Measurements from ENCODE around the gene NAA35. TPM values are rescaled to one million over a fixed set of nuclear protein-coding genes. Genes with fewer than 3 reads are reported as not detected.

Gene NAA35
- polyA plus RNA-seq, 2 of the 4 experiments (the other 2 are of a cell fraction) = 24.9 to 42.4 TPM

DNA sequence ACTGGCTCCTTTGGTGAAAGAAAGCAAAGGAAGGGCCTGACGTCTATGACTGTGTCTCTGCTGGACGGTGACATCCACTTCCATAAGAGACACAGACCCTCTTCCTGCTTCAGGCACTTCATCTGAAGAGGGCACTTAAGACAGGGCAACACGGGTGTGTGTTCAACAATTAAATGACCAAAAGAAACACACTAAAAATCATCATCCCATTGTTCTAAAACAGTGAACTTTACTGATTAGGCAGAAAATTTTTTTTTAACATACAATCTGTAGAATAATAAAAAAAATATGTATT lies 99.9 kb downstream of the NAA35 start:
- no peak for ATAC-seq

DNA sequence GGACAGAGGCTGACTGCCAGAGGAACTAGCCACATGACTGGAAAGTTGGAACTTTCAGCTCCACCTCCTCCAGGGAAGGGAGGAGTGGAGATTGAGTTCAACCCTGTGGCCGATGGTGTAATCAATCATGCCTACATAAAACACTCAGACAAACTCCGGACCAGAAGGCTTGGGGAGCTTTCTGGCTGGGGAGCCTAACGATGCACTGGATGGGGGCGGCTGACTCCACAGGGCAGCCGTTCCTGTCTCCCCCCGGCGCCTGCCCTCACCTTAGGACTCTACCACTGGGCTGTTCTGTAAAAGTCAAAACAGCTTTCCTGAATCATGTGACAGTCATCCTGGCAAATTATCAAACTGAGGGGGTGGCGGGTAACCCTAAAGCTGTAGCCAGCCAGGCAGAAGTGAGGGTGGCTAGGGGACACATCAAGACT lies 100.4 kb downstream of the NAA35 start:
- ATAC-seq (no peak), FAIRE-seq (no peak), DNase-seq (ENCODE audit: low read depth in 1 of 2, low spot score in 1 of 2) (no peak)
- H3K4me2 ChIP-seq = no peak overlapping the region
- WGBS (ENCODE audit: missing lambda C conversion rate) = 95% methylated on average over 8 of the region's 8 CpGs
- H3K9me3 ChIP-seq = no peaks in the 10 kb centered on the region
- H3K27ac ChIP-seq = no peak overlapping the region
- no peak overlapping the region for H3K4me3 ChIP-seq
- H3K4me1 ChIP-seq = no peaks in the 10 kb centered on the region
- ChIA-PET POLR2A (no interaction called here), CTCF (interaction anchor here (1.0 to 1.8 kb wide), 2 partner anchors 8 to 14 kb away, joined by 3 read pairs; no protein-coding TSS in a partner anchor)
- TF ChIP-seq MYC (IDR thresholded peaks at IDR 0.05; ENCODE audit: borderline replicate concordance, low read length) = no peak
- TF ChIP-seq, protein P1, sequence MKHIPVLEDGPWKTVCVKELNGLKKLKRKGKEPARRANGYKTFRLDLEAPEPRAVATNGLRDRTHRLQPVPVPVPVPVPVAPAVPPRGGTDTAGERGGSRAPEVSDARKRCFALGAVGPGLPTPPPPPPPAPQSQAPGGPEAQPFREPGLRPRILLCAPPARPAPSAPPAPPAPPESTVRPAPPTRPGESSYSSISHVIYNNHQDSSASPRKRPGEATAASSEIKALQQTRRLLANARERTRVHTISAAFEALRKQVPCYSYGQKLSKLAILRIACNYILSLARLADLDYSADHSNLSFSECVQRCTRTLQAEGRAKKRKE (CRISPR knock-in tag; IDR thresholded peaks at IDR 0.05; ENCODE audit: low read depth) = no peak
- TF ChIP-seq CHD2 (IDR thresholded peaks at IDR 0.05; ENCODE audit: low read length, partially characterized antibody) = no peak
- TF ChIP-seq TP53 (CRISPR knock-in tag; IDR thresholded peaks at IDR 0.05) = no peak
- TF ChIP-seq, protein P2, sequence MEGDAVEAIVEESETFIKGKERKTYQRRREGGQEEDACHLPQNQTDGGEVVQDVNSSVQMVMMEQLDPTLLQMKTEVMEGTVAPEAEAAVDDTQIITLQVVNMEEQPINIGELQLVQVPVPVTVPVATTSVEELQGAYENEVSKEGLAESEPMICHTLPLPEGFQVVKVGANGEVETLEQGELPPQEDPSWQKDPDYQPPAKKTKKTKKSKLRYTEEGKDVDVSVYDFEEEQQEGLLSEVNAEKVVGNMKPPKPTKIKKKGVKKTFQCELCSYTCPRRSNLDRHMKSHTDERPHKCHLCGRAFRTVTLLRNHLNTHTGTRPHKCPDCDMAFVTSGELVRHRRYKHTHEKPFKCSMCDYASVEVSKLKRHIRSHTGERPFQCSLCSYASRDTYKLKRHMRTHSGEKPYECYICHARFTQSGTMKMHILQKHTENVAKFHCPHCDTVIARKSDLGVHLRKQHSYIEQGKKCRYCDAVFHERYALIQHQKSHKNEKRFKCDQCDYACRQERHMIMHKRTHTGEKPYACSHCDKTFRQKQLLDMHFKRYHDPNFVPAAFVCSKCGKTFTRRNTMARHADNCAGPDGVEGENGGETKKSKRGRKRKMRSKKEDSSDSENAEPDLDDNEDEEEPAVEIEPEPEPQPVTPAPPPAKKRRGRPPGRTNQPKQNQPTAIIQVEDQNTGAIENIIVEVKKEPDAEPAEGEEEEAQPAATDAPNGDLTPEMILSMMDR (IDR thresholded peaks at IDR 0.05) = no peak

More for the DNA sequence above, 99.9 kb downstream of the NAA35 start:
- no peak overlapping the region for H3K4me3 ChIP-seq
- DNase-seq (ENCODE audit: low read depth in 1 of 2, low spot score in 1 of 2) = no peak
- H3K27ac ChIP-seq = no peak overlapping the region
- WGBS (ENCODE audit: missing lambda C conversion rate) = 82% methylated on average over 3 of the region's 3 CpGs
- TF ChIP-seq POLR2AphosphoS2 (conservative IDR thresholded peaks at IDR 0.05; ENCODE audit: low read length) = no peak
- no peak for TF ChIP-seq CBX8 (IDR thresholded peaks at IDR 0.05)
- TF ChIP-seq BHLHE40 (IDR thresholded peaks at IDR 0.05; ENCODE audit: low read depth, low read length) = no peak
- no peak for TF ChIP-seq NR3C1 (IDR thresholded peaks at IDR 0.05)
- TF ChIP-seq, protein P3, sequence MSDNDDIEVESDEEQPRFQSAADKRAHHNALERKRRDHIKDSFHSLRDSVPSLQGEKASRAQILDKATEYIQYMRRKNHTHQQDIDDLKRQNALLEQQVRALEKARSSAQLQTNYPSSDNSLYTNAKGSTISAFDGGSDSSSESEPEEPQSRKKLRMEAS (IDR thresholded peaks at IDR 0.05) = no peak
- TF ChIP-seq CHD4 (IDR thresholded peaks at IDR 0.05; ENCODE audit: borderline replicate concordance) = no peak
- TF ChIP-seq, protein P1 (CRISPR knock-in tag; IDR thresholded peaks at IDR 0.05; ENCODE audit: low read depth) = no peak
- TF ChIP-seq FOSL2 (IDR thresholded peaks at IDR 0.05) = no peak
- no peak for TF ChIP-seq FOSL2 (CRISPR knock-in tag; IDR thresholded peaks at IDR 0.05)
- no peak for TF ChIP-seq HDAC2 (IDR thresholded peaks at IDR 0.05)
- TF ChIP-seq, protein P4, sequence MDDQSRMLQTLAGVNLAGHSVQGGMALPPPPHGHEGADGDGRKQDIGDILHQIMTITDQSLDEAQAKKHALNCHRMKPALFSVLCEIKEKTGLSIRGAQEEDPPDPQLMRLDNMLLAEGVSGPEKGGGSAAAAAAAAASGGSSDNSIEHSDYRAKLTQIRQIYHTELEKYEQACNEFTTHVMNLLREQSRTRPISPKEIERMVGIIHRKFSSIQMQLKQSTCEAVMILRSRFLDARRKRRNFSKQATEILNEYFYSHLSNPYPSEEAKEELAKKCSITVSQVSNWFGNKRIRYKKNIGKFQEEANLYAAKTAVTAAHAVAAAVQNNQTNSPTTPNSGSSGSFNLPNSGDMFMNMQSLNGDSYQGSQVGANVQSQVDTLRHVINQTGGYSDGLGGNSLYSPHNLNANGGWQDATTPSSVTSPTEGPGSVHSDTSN (IDR thresholded peaks at IDR 0.05) = no peak
- no peak for TF ChIP-seq RCOR1 (IDR thresholded peaks at IDR 0.05; ENCODE audit: low read depth, low read length)
- no peak for TF ChIP-seq TFCP2L1 (CRISPR knock-in tag; IDR thresholded peaks at IDR 0.05)
- no peak for TF ChIP-seq MYC (IDR thresholded peaks at IDR 0.05; ENCODE audit: borderline replicate concordance, low read length)
- H3K4me1 ChIP-seq = no peaks in the 10 kb centered on the region
- no peak for FAIRE-seq
- no peaks in the 10 kb centered on the region for H3K9me3 ChIP-seq
- POLR2A ChIA-PET = no interaction called here
- H3K4me2 ChIP-seq = no peak overlapping the region
- CTCF ChIA-PET = interaction anchor here (1.8 kb wide), 1 partner anchor 9 kb away, joined by 3 read pairs; no protein-coding TSS in a partner anchor

DNA sequence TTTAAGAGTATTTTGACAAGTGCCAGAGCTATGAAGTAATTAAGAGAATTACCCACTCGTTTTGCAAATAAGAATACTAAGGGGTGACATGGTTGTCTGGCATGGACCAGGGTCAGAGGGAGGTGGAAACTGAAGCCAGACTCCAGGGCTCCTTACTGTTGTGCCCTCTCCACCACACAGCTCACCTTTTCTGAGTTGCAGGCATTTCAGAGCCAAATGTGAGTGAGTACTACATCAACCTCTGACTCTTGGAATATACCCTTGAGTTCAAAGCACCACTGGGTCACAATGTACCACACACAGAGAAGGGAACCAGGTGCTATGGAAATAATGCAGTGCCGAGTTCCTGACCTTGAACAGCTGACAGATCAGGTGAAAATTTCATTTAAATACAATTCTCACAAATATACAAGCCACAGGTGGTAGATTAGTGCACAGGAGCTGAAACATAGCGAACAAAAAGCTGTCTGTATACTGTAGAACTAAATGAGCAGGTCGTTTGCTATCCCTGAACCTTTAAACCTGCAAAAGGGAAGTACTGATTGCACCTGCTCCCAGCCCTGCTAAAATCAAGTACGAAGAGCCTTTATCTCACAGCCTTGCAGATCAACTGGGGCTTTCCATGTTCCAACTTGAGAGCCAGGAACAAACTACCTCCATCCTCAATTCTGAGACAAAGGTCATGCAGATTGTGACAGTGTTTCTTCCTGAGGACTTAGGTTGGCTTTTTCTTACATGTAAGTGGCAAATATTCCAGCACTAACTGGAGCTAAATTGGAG lies 101.4 kb downstream of the NAA35 start:
- no peak for FAIRE-seq
- ATAC-seq = no peak
- H3K27ac ChIP-seq = no peak overlapping the region
- H3K9me3 ChIP-seq = no peaks in the 10 kb centered on the region
- ChIA-PET CTCF (interaction anchor here (0.8 to 2.4 kb wide), 4 partner anchors 9 to 197 kb away, joined by 3 to 9 read pairs (median 4); no protein-coding TSS in a partner anchor), POLR2A (no interaction called here)
- H3K4me3 ChIP-seq = no peak overlapping the region
- DNase-seq (ENCODE audit: low read depth in 1 of 2, low spot score in 1 of 2) = no peak
- no peaks in the 10 kb centered on the region for H3K4me1 ChIP-seq
- H3K4me2 ChIP-seq = no peak overlapping the region
- 66% methylated on average over 5 of the region's 5 CpGs for WGBS (ENCODE audit: missing lambda C conversion rate)
- TF ChIP-seq CBX2 (IDR thresholded peaks at IDR 0.05; ENCODE audit: borderline replicate concordance, low read depth) = no peak
- no peak for TF ChIP-seq EHMT2 (IDR thresholded peaks at IDR 0.05; ENCODE audit: low read depth)
- no peak for TF ChIP-seq ZSCAN20 (CRISPR knock-in tag; IDR thresholded peaks at IDR 0.05)
- TF ChIP-seq SMC3 (IDR thresholded peaks at IDR 0.05) = no peak
- TF ChIP-seq, protein P5, sequence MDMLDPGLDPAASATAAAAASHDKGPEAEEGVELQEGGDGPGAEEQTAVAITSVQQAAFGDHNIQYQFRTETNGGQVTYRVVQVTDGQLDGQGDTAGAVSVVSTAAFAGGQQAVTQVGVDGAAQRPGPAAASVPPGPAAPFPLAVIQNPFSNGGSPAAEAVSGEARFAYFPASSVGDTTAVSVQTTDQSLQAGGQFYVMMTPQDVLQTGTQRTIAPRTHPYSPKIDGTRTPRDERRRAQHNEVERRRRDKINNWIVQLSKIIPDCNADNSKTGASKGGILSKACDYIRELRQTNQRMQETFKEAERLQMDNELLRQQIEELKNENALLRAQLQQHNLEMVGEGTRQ (IDR thresholded peaks at IDR 0.05) = no peak
- no peak for TF ChIP-seq HOXB13 (CRISPR knock-in tag; IDR thresholded peaks at IDR 0.05; ENCODE audit: low read depth)
- TF ChIP-seq BHLHE40 (IDR thresholded peaks at IDR 0.05; ENCODE audit: low read depth, low read length) = no peak
- TF ChIP-seq NFE2L2 (conservative IDR thresholded peaks at IDR 0.05; ENCODE audit: low read length) = no peak
- TF ChIP-seq FOXS1 (CRISPR knock-in tag; IDR thresholded peaks at IDR 0.05) = no peak
- TF ChIP-seq, protein P2 (IDR thresholded peaks at IDR 0.05) = no peak
- TF ChIP-seq GATA3 (IDR thresholded peaks at IDR 0.05; ENCODE audit: borderline replicate concordance) = no peak
